IPS-NIHi7 (cell line): ENCODE results near the gene ATG12.

ENCODE experiments used
- DNase-seq: peaks from one replicate; pipeline ENCODE4 v3.0.0; 2012; ENCODE audit warnings: mixed read lengths; ENCODE audit errors: extremely low spot score

The ATG12 gene

DNA sequence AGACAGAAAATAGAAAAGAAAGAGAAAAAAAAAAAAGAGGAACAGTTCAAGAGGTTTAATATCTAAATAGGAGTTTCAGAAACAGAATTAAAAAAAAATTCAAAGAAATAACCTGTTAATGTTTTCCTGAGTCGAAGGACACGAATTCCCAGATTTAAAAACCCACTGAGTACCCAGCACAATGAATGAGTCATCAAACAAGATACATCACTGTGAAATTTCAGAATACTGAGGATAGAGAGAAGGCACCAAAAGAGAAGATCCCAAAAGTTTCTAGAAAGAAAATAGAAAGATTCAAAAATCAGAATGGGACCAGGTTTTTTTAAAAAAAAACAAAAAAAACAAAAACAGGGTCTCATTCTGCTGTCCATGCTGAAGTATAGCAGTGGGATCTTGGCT is 33.7 kb downstream of the ATG12 start:
- DNase-seq: no peak

DNA sequence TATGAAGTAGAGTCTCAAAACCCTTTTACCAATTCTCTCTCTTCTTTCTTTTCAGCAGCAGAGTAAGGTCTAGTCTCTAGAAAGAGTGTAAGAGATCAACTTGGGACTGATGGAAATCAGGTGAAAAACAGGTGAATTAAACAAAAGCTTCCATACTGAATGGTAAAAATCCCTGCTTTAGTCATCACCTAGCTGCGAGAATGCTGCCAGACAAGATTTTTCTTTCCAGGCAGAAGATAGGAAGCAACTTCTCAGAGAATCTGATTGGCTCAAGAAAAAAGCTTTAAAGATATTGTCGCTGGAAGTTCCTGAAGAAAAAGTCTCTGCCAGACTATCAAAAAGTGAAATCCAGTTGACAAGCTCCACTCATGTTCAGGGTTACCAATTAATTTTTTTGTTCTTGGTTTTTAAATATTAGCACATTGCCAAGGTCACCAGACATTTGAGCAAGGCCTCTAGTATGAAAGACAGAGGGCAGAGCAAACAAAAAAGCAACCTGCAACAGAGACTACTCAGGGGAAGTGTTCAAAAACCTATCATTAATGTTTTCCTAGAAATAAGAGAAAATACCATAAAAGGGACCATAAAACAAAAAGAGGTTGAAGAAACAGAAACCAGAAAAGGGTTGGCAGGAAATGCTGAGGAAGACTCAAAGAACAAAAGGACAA is 34.2 kb downstream of the ATG12 start:
- no peak for DNase-seq

DNA sequence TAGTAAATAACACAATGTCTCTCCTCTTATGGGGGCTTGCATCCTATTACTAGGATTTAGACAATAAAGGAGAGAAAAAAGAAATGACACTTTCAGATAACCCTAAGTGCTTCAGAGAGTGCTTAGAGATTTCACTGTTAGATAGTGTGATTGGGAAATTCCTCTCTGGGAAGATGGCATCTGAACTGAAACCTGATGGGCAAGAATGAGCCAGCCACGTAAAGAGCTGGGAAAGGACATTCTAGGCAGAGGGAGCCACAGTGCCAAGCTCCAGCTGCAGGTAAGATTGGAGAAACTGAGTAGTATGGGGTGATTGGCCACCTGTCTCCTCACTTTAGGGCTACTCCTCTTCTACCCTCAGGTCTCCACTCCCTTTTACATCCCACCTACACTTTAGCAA is 39.4 kb downstream of the ATG12 start:
- no peak for DNase-seq

DNA sequence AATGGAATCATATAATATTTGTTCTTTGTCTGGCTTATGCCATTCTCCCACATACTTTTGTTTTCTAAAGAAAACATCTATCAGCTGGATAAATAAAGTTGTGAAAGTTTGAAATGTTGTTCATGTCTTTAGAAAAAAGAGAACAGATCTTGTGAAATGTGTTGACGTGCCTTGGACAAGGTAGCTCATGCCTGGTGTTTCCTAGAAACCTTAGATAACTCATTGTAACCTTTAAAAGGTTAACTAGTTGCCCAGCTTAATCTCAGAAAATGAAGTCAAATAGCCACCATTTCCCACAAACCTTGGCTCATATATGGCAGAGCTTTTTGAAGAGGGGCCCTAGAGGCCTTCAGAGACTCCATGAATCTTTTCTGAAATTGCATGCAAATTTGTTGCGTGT is 40.2 kb downstream of the ATG12 start:
- no peak for DNase-seq

DNA sequence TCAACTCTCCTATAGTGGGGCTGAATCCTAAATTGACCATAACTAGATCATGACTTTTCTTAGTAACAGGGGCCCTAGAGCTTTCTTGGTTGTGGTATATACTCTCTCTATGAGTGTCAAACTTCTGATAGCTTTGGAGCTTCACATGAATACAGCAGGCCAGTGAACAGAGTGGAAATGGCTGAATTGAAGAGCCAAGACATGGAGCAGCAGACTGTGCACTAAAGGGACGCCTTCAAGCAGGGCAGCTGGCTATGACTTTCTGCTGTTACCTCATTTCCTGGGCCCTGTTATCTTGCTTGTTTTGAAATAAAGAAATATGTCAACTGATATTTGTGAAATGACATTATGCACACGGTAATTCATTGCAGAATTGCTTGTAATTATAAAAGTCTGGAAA is 41.3 kb downstream of the ATG12 start:
- no peak for DNase-seq

DNA sequence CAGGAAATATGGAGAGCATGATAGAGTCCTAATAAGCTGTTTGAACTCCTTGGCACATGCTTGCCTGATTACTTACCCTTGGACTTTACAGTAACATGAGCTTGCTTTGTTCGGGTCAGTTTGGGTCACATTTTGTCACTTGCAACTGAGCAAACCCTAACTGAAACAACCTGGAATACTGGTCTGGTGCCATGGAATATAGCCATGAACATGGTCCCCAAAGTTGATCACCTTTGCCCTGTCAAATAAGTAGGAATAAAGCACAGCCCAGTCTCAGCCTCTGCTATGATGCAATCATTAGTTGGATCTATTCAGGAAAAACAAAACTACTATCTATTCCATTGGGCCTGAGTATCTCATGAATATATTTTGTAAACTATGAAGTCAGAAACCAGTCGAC is 43.1 kb downstream of the ATG12 start:
- DNase-seq: no peak

GRCh38 chr5:115796656-115797055 is 44.7 kb downstream of the ATG12 start:
- no peak for DNase-seq

GRCh38 chr5:115795700-115796099 is 45.7 kb downstream of the ATG12 start:
- DNase-seq: no peak

DNA sequence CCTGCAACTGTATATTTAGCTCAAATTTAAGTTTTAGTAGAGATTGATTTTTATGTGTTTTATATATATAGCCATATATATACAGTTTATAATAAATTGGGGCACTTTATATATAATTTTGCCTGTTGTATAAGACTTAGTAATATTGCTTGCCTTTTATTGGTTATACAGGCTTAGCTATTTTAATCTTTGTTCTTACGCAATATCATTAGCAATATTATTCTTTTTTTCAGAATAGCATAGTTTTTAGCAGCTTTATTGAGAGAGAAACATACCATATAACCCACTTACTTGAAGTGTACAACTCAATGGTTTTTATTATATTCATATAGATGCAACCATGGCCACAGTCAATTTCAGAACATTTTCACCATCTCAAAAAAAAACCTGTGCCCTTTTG is 52.9 kb downstream of the ATG12 start:
- no peak for DNase-seq

- no peak for DNase-seq
Observed at GRCh38 chr5:115787426-115787825, 53.9 kb downstream of the ATG12 start.

DNA sequence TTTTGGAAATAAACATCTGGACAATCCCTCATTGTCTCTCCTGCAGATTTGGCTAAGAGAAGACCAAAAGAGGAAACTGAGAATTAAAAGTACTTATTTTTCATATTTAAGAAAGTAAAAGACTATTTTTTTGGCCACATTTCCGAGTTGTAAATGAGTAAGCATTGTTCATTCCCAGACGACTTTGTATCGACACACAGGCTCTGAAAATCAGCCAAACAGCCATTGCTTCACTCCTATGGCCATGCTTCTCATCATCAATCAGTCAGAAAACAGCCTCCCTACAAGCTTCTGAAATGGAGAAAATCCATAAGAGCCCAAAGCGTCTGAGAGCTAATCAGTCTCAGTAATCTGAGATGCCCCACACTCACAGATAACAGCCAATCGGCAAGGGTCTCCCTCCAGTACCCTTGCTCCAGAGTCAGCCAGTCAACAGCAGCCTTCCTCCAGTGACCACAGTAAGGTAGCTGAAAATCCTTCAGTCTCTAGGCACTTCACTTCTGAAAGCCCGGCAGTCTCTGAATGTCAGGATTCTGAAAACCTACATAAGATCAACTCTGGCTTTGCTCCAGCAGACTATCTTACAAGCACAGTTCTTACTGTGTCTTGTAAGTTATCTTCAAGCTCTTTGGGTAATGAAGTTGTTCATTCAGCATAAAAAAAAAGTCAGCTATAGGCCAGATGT is 55.8 kb downstream of the ATG12 start:
- DNase-seq: peak; percentile 85

- no peak for DNase-seq
Observed at GRCh38 chr5:115778417-115778816, 62.9 kb downstream of the ATG12 start.
